ENCODE results near the gene PLCB3. TPM values are rescaled to one million over a fixed set of nuclear protein-coding genes. Genes with fewer than 3 reads are reported as not detected.

PLCB3 gene
- total RNA-seq, 1 donor: 25.3 TPM

DNA sequence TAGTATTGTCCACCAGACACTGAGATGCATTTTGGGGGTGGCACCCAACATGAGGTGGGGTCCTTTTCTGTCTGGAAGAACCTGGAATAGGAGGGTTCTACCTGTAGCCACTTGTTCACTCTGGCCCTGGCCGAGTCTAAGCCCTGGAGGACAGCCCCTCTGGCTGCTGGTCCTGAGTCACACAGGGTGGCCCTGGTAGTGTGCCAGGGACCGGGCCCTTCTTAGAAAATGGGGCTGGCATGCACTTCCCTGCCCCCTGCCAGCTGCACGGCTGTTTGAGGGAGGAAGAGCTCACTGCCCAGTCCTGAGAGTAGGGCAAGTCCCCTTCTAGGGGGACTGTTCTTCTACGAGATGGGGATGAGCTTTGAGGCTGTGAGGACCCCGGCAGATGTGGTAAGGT, 2.2 kb downstream of the PLCB3 start:
- Histone ChIP-seq H3K4me2 (ENCODE audit: insufficient read depth, low read length) (no peak overlapping the region), H3K27me3 (ENCODE audit: insufficient read depth, low read length) (no peaks in the 10 kb centered on the region), H4K20me1 (ENCODE audit: insufficient read depth, low read length) (no peaks in the 10 kb centered on the region), H3K9me3 (ENCODE audit: low read depth, low read length) (no peaks in the 10 kb centered on the region), H3K27ac (ENCODE audit: low read depth, low read length) (no peak overlapping the region), H3K4me1 (ENCODE audit: insufficient read depth, low read length) (peaks cover 7% of the 10 kb centered on the region), H3K4me3 (ENCODE audit: insufficient read depth, low read length) (no peak overlapping the region), H3K36me3 (ENCODE audit: insufficient read depth, low read length) (peaks cover 22% of the 10 kb centered on the region), H2AFZ (ENCODE audit: low read length) (no peak overlapping the region), H3K79me2 (ENCODE audit: insufficient read depth, low read length) (peaks cover 30% of the 10 kb centered on the region)
- TF ChIP-seq CTCF (IDR thresholded peaks at IDR 0.05; ENCODE audit: extremely low read depth, low read depth, low read length): no peak
- no peak for DNase-seq (ENCODE audit: insufficient read length, low spot score, missing footprints)

DNA sequence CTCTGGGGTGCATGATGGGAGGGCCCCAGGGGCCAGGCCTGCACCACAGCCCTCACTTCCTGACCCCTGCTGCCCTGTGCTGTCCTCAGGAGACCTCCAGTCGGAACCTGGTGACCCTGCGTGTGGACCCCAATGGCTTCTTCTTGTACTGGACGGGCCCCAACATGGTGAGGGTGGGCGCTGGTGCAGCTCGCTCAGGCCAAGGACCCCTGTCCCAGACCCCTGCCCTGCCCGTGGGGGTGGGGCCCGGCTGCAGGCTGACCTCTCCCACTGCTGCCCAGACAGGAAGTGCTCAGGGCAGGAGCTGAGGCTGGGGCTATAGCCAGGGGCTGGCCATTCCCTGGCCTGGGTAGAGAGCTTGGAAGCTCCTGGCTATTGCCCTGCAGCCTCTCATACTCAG, 3.0 kb downstream of the PLCB3 start:
- H3K4me3 ChIP-seq (ENCODE audit: insufficient read depth, low read length): no peak overlapping the region
- H4K20me1 ChIP-seq (ENCODE audit: insufficient read depth, low read length): no peaks in the 10 kb centered on the region
- peaks cover 7% of the 10 kb centered on the region for H3K4me1 ChIP-seq (ENCODE audit: insufficient read depth, low read length)
- peaks cover 23% of the 10 kb centered on the region for H3K36me3 ChIP-seq (ENCODE audit: insufficient read depth, low read length)
- no peak overlapping the region for H2AFZ ChIP-seq (ENCODE audit: low read length)
- TF ChIP-seq CTCF (IDR thresholded peaks at IDR 0.05; ENCODE audit: extremely low read depth, low read depth, low read length): no peak
- no peaks in the 10 kb centered on the region for H3K27me3 ChIP-seq (ENCODE audit: insufficient read depth, low read length)
- DNase-seq (ENCODE audit: insufficient read length, low spot score, missing footprints): no peak
- H3K4me2 ChIP-seq (ENCODE audit: insufficient read depth, low read length): no peak overlapping the region
- peaks cover 30% of the 10 kb centered on the region for H3K79me2 ChIP-seq (ENCODE audit: insufficient read depth, low read length)
- H3K9me3 ChIP-seq (ENCODE audit: low read depth, low read length): no peaks in the 10 kb centered on the region
- H3K27ac ChIP-seq (ENCODE audit: low read depth, low read length): no peak overlapping the region

DNA sequence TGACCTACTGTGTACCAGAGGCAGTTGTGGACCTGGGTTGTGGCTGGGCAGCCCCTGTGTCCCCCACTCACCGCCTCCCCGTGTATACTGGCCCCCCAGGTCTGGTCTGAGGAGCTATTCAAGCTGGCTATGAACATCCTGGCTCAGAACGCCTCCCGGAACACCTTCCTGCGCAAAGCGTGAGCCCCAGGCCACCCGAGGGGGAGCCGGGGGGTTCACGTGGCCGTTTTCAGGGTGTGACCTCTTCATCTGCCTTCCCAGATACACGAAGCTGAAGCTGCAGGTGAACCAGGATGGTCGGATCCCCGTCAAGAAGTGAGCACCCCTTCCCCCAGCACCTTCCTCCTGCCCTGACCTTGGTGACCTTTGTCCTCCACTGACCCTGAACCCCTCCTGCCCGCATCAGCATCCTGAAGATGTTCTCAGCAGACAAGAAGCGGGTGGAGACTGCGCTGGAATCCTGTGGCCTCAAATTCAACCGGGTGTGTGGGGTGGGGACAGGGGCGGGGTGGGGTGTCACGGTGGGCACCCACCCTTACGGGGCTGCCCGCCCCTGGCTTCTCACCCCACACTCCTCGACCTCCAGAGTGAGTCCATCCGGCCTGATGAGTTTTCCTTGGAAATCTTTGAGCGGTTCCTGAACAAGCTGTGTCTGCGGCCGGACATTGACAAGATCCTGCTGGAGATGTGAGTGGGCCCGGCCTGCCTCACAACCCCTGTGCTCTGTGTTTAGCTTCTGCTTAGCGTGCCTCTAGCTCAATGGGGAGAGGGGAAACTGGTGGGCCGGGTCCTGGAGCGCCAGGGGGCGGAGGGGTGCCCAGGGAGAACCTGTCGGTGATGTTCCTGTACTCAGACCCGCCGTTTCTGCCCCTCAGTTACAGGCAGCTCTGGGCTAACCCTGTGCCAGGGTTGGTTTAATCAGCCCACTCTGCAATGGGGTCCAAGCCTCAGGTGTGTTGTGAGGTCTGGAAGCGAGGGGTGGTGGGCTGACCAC, 4.1 kb downstream of the PLCB3 start:
- Histone ChIP-seq H3K4me3 (ENCODE audit: insufficient read depth, low read length) (no peak overlapping the region), H3K27me3 (ENCODE audit: insufficient read depth, low read length) (no peaks in the 10 kb centered on the region), H4K20me1 (ENCODE audit: insufficient read depth, low read length) (no peaks in the 10 kb centered on the region), H3K36me3 (ENCODE audit: insufficient read depth, low read length) (peaks cover 30% of the 10 kb centered on the region), H3K4me2 (ENCODE audit: insufficient read depth, low read length) (no peak overlapping the region), H3K27ac (ENCODE audit: low read depth, low read length) (no peak overlapping the region), H3K9me3 (ENCODE audit: low read depth, low read length) (no peaks in the 10 kb centered on the region), H3K79me2 (ENCODE audit: insufficient read depth, low read length) (peaks cover 30% of the 10 kb centered on the region), H2AFZ (ENCODE audit: low read length) (no peak overlapping the region), H3K4me1 (ENCODE audit: insufficient read depth, low read length) (peaks cover 7% of the 10 kb centered on the region)
- TF ChIP-seq CTCF (IDR thresholded peaks at IDR 0.05; ENCODE audit: extremely low read depth, low read depth, low read length): no peak
- no peak for DNase-seq (ENCODE audit: insufficient read length, low spot score, missing footprints)

DNA sequence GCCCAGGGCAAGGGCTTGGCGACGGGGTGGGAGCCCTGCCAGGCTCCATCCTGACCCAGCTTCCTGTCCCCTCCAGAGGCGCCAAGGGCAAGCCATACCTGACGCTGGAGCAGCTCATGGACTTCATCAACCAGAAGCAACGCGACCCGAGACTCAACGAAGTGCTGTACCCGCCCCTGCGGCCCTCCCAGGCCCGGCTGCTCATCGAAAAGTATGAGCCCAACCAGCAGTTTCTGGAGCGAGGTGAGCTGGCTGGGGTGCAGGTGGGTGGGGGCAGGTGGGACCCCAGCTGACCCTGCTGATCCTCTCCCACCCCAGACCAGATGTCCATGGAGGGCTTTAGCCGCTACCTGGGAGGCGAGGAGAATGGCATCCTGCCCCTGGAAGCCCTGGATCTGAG, 5.0 kb downstream of the PLCB3 start:
- peaks cover 30% of the 10 kb centered on the region for H3K36me3 ChIP-seq (ENCODE audit: insufficient read depth, low read length)
- H3K4me2 ChIP-seq (ENCODE audit: insufficient read depth, low read length): no peak overlapping the region
- peak; percentile 82 for DNase-seq (ENCODE audit: insufficient read length, low spot score, missing footprints)
- peaks cover 30% of the 10 kb centered on the region for H3K79me2 ChIP-seq (ENCODE audit: insufficient read depth, low read length)
- no peak overlapping the region for H3K4me3 ChIP-seq (ENCODE audit: insufficient read depth, low read length)
- no peak overlapping the region for H2AFZ ChIP-seq (ENCODE audit: low read length)
- TF ChIP-seq CTCF (IDR thresholded peaks at IDR 0.05; ENCODE audit: extremely low read depth, low read depth, low read length): no peak
- no peaks in the 10 kb centered on the region for H4K20me1 ChIP-seq (ENCODE audit: insufficient read depth, low read length)
- H3K4me1 ChIP-seq (ENCODE audit: insufficient read depth, low read length): peaks cover 3% of the 10 kb centered on the region
- no peak overlapping the region for H3K27ac ChIP-seq (ENCODE audit: low read depth, low read length)
- no peaks in the 10 kb centered on the region for H3K9me3 ChIP-seq (ENCODE audit: low read depth, low read length)
- H3K27me3 ChIP-seq (ENCODE audit: insufficient read depth, low read length): no peaks in the 10 kb centered on the region
